ENCODE results near the gene PRSS23.

GRCh38 chr11:86807360-86807759 is 7.0 kb downstream of the PRSS23 start:
- no peak for TF ChIP-seq SUZ12 (IDR thresholded peaks at IDR 0.05; ENCODE audit: extremely low read depth, insufficient read depth, insufficient read length)
- TF ChIP-seq YY1 (IDR thresholded peaks at IDR 0.05; ENCODE audit: insufficient read depth, insufficient read length) = no peak
- no peak for TF ChIP-seq ZNF274 (IDR thresholded peaks at IDR 0.05; ENCODE audit: low read depth, low read length)

Measured in NT2/D1 (cell line).